HL-60 (cell line): ENCODE results near the gene TFRC.

Source experiments
- DNase-seq, 2 experiments: peaks; one replicate each; pipeline ENCODE4 v3.0.0-alpha.2; 2010 to 2020; ENCODE audit warnings: low read depth in 1 of 2, low spot score in 1 of 2
- H3K27ac ChIP-seq: fragments of 250-450 bp; sonication (Bioruptor Pico); replicated peaks from 2 replicates; pipeline ENCODE4 v1.5.1; 2020; ENCODE audit warnings: mild to moderate bottlenecking, moderate library complexity
- H3K27me3 ChIP-seq: fragments of 250-450 bp; sonication (Bioruptor Pico); 2 replicates; pipeline ENCODE4 v1.5.1; 2021; ENCODE audit warnings: mild to moderate bottlenecking, moderate library complexity; ENCODE audit not compliant: insufficient read depth, poor library complexity, severe bottlenecking
- H3K4me3 ChIP-seq: replicated peaks from 2 replicates; pipeline ENCODE4 v1.5.1; 2011; ENCODE audit warnings: mild to moderate bottlenecking, control low read depth, low read length; ENCODE audit not compliant: insufficient read depth
- CTCF ChIP-seq: IDR thresholded peaks from one replicate; pipeline ENCODE4 v1.5.1; 2011; ENCODE audit warnings: low read length, control low read depth, inconsistent platforms; ENCODE audit not compliant: insufficient read depth
- GABPA ChIP-seq: IDR thresholded peaks from 2 replicates; pipeline ENCODE4 v1.6.1; 2012; ENCODE audit warnings: low read depth
- POLR2AphosphoS5 ChIP-seq: IDR thresholded peaks from 2 replicates; pipeline ENCODE4 v1.6.1; 2012; ENCODE audit warnings: low read depth
- REST ChIP-seq: IDR thresholded peaks from 2 replicates; pipeline ENCODE4 v1.6.1; 2012; ENCODE audit warnings: low read depth; ENCODE audit not compliant: insufficient replicate concordance
- SPI1 ChIP-seq: IDR thresholded peaks from 2 replicates; pipeline ENCODE4 v1.6.1; 2012; ENCODE audit warnings: low read depth, mild to moderate bottlenecking, borderline replicate concordance

The TFRC gene

GRCh38 chr3:196016059-196016458 is 65.8 kb downstream of the TFRC start:
- no peak for DNase-seq
- H3K27me3 ChIP-seq = no peaks in the 10 kb centered on the region
- no peak overlapping the region for H3K4me3 ChIP-seq
- no peak for TF ChIP-seq CTCF
- TF ChIP-seq POLR2AphosphoS5 = no peak
- no peak for TF ChIP-seq SPI1
- no peak overlapping the region for H3K27ac ChIP-seq

- H3K27ac ChIP-seq = no peak overlapping the region
- no peak for DNase-seq
- TF ChIP-seq CTCF = no peak
- no peak for TF ChIP-seq REST
- TF ChIP-seq SPI1 = no peak
- no peak for TF ChIP-seq POLR2AphosphoS5
- TF ChIP-seq GABPA = no peak
- H3K27me3 ChIP-seq = no peaks in the 10 kb centered on the region
- no peak overlapping the region for H3K4me3 ChIP-seq
These were observed 68.1 kb downstream of the TFRC start for GRCh38 chr3:196013587-196014487.

GRCh38 chr3:196012941-196013476 is 68.9 kb downstream of the TFRC start:
- Histone ChIP-seq H3K27ac (no peak overlapping the region), H3K27me3 (no peaks in the 10 kb centered on the region), H3K4me3 (no peak overlapping the region)
- DNase-seq = no peak
- TF ChIP-seq SPI1 (no peak), POLR2AphosphoS5 (no peak), CTCF (no peak), GABPA (no peak), REST (no peak)
